Colon (tissue), 2 donors: ENCODE measurements around the gene CLEC4E.
"Not testable (repeated sequence)": the region's sequence is repeated elsewhere in the genome, so short reads cannot be mapped to it uniquely, and the experiment has no call there.

ENCODE experiments used
- FAIRE-seq: peaks from 2 replicates; lab custom pipeline; 2012; peaks lifted over from hg19 to GRCh38; lab: Jason Lieb, UNC
- donor health status: control.
- donor health status: control.

CLEC4E gene, protein sequence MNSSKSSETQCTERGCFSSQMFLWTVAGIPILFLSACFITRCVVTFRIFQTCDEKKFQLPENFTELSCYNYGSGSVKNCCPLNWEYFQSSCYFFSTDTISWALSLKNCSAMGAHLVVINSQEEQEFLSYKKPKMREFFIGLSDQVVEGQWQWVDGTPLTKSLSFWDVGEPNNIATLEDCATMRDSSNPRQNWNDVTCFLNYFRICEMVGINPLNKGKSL

DNA sequence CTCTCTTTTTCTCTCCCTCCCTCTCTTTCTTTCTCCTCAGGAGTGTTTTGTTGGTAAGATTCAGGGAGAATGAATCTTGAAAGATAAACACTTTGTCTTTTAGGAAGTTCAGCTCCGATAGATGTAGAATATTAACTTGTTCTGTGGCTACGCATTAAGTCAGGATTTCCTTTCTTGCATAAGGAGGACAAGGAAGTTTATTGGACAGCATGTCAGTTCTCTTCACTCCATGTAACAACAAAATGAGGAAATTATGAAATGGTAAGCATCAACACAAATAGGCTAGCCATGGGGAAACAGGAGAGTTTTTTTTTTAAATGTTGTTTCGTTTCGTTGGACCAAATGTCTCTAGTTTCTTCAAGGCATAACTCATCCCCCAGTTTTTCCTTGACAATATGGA lies at the start of gene CLEC4E:
Gene CLEC4E, minus strand, starts transcription at position 75 of the 400 bp plus-strand sequence. CDS start 108 bp downstream, outside the sequence.
- not testable (repeated sequence) for FAIRE-seq

DNA sequence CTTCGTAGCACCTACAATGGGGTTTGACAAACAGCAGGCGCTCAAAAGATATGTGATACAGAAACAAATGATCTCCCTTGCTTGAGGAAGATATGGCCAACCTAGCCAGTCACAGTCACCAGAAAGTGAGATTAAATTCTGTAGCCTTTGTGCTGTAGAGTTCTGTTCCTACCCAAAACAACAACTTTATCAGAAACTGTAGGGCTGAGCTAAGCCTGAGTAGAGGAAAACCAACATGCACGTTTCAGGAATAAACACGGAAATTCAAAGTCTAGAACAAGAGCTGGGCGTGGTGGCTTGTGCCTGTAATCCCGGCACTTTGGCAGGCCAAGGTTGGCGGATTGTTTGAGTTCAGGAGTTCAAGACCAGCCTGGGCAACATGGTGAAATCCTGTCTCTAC lies 49.0 kb upstream of the CLEC4E start:
- FAIRE-seq, result no peak

DNA sequence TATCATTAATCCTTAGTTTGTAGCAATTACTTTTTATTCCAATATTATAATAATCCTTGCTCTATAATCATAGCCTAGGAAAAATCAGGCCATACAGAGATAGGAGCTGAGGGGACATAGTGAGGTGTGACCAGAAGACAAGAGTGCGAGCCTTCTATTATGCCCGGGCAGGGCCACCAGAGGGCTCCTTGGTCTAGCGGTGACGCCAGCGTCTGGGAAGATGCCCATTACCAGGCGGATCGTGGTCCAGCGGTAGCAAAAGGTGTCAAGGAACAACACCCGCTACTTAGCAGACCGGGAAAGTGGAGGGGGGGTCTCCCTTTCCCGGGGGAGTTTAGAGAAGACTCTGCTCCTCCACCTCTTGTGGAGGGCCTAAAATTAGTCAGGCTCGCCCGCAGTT lies 43.8 kb upstream of the CLEC4E start:
- not testable (repeated sequence) for FAIRE-seq

DNA sequence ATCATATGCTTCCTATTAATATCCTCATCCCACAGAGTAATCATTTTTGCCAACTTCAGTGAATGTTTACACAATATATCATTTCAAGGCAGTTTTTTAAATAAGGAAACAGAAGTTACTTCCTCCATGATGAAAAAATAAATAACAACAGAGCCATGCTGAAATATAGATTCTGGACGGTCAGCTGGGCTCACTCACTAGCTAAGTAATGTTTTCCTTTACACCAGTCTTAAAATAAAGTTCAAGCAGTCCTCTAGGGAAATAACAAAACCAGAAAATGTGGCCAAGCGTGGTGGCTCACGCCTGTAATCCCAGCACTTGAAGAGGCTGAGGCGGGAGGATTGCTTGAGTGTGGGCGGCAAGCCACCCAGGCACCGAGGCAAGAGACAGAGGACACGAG lies 43.3 kb upstream of the CLEC4E start:
- FAIRE-seq, result no peak

DNA sequence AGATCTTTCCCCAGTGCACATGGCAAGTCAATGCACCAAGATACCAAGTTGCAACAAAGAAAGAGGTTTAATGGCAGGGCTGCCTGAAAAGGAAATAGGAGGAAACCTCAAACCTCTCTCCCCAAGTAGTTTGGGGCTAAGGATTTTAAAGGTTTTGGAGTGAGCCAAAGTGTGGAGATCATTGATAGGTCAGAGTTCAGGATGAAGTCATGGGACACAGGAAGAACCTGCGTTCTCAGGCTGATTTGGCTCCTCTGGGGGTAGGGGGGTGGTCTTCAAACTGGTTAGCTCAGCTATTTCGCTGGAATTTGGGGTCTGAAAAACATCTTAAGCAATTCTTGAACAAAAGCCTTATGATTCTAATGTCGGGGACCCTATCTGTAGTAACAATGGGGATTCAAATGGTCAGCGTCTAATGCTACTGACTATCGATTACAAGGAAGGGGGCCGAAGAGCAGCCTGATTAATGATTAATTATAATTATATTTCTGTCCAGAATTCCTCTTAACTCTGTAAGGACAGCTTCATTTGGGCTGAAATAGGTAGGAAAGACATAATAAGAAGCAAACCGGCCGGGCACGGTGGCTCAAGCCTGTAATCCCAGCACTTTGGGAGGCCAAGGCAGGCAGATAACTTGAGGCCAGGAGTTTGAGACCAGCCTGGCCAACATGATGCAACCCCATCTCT lies 40.5 kb upstream of the CLEC4E start:
- no peak for FAIRE-seq

DNA sequence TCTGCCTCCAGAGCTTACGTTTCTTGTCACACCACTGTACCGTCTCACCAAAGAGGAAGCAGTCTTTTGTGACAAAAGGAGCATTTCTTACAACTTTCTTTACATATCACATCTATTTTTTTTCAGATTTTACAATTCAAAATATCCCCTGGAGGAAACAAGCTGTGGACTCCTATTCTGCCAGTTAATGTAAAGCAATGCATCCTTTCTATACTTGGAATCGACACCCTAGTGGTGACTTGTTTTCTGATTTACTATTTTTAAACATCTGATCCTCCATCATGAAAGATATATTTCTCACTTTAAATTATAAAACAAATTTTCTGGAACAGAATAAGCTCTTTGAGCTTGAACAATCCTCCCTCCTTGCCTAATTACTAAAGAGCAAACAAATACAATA lies 37.2 kb upstream of the CLEC4E start:
- FAIRE-seq, result no peak

DNA sequence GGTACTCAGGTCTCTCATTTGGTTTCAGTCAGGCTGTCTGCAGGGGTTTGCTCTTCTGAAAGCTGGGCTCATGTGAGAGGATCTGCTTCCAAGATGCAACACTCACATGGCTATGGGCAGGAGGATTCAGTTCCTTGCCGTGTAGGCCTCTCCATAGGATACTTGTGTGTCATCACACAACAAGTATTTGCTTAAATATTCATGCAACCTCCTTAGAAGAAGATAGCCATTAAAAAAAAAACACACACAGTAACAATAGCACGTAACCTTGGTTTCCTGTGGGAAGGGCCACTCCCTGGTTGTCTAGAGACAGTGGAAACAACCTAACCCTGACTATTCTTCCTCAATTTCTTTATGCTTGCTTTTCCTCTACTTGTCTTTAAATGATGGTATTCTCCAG lies 31.8 kb upstream of the CLEC4E start:
- no peak for FAIRE-seq

DNA sequence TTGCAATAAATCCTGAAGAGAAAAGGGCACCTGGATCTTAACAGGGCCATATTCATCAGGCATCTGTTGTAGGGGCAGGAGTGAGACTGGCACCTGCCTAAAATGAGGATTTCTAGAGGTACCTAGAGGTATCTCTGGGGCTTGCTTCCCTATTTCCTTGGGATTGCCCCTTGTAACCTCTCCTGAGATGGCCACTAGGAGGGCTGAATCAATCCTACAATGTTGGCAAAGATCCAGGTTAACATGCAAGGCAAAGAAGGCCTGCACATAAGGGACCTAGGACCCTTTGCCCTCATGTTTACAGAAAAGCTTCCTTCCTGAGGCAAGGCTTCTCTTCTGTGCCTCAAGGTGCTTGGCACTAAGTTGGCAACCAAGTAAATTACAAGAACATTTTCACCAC lies 25.8 kb upstream of the CLEC4E start:
- FAIRE-seq, result no peak

DNA sequence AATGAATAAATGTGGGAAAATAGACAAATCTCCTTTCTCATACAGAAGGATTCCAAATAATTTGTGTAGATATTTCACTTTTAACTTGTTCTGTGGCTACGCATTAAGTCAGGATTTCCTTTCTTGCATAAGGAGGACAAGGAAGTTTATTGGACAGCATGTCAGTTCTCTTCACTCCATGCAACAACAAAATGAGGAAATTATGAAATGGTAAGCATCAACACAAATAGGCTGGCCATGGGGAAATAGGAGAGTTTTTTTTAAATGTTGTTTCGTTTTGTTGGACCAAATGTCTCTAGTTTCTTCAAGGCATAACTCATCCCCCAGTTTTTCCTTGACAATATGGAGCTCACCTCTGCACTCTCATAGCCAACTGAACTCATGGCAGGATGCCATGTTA lies 25.3 kb upstream of the CLEC4E start:
- not testable (repeated sequence) for FAIRE-seq

DNA sequence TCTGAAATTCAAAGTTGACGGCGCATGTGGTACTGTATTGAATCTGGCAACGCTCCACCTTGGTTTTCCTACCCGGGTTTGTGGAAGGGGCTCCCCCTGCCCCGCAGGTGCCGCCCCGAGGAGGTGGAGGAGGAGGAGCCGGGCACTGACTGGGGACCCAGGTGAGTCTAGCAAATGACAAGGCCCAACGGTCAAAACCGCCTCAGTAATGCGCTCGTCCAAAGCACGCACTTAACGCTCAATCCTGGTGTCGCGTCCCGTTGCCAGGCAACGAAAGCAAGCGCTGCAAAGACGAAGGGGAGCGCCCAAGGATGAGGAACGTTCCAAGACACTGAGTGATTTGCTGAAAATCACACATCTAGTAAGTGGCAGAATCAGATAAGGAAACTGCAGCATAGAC lies 24.0 kb upstream of the CLEC4E start:
- no peak for FAIRE-seq

DNA sequence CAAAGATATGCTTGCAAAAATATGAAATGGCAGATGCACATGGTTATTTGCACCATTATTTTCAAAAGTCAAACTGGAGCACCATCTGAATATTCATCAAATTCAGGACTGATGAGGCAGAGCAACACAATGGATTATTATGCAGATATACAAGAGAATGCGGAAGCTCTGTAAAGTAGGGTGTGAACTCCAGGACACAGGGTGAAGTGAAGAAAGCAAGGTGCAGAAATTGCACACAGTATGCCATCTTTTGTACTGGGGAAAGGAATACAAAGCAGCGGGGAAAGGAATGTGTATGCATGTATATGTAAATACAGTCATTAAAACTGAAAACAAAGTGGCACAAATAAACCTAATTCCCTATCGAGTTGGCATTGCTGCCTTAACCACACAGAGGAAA lies 22.7 kb upstream of the CLEC4E start:
- no peak for FAIRE-seq

DNA sequence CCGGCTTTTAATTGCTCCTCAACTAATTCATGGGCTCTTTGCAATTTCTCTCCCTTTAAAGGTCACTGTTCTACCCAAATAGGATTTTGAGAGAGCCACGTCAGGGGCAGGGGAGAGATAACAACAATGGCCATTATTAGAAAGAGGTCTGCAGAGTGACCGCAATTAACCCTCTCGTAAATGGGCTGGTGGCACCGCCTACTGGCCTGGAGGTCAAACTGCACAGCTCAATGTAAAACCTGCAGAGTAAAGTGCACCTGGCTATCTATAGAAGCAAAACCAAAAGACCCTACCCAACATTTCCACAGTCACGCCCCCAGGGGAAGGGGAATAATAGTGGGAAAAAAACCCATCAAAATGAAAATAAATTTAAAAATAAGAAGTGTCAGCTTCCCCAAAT lies 21.6 kb upstream of the CLEC4E start:
- FAIRE-seq, result no peak

DNA sequence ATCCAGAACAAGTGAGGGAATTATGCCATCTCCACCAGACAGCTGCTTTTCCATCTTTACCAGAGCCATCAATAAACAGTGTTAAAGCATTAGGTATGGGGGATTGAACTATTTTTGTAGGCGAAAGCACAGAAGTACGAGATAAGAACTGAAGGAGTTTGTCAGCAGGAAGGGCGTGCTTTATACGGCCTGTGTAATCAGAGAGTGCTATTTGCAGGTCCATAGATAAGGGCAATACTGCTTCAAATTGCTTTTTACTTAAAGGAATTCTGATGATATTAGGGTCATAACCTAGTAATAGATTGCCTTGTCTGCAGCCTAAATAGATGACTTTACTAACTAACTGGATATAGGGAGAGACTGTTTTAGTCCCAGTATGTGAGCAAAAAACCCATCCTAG lies 20.3 kb upstream of the CLEC4E start:
- FAIRE-seq, result no peak

DNA sequence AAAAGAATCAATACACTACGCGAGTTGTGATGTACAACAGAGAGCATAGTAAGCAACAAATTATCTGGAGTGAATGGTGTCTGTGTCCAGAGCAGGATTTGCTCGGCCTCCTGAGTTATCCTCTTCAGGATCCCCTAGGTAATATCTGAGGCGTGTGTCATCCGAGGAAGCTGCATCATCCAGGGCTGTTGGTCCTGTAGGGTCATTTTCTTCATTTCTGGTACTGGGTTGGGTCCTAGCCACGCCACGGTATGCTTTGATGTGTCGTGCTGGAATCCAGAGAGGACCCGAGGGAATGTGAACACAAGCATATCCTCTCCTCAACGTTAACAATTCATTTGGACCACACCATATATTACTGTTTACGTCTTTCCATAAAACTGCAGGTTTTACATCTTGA lies 19.0 kb upstream of the CLEC4E start:
- no peak for FAIRE-seq

DNA sequence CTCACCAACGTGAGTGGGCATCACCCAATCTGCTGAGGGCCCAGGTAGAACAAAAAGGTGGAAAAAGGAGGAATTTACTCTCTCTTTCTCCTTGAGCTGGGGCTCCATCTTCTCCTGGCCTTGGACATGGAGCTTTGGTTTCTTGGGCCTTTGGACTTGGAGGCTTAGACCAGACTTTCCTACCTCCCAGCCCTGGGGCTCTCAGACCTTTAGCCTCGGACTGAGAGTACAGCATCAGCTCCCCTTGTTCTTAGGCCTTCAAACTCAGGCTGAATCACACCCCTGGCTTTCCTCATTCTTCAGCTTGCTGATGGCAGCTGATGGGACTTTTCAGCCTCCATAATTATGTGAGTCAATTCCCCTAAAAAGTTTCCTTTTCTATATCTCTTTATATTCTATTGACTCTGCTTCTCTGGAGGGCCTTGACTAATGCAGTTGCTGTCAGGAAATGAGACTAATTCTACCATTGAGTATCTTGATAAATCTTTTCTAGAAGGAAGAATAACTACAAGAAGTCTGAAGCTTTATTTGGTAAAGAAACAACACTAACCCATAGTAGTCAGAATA lies 15.9 kb upstream of the CLEC4E start:
- no peak for FAIRE-seq

DNA sequence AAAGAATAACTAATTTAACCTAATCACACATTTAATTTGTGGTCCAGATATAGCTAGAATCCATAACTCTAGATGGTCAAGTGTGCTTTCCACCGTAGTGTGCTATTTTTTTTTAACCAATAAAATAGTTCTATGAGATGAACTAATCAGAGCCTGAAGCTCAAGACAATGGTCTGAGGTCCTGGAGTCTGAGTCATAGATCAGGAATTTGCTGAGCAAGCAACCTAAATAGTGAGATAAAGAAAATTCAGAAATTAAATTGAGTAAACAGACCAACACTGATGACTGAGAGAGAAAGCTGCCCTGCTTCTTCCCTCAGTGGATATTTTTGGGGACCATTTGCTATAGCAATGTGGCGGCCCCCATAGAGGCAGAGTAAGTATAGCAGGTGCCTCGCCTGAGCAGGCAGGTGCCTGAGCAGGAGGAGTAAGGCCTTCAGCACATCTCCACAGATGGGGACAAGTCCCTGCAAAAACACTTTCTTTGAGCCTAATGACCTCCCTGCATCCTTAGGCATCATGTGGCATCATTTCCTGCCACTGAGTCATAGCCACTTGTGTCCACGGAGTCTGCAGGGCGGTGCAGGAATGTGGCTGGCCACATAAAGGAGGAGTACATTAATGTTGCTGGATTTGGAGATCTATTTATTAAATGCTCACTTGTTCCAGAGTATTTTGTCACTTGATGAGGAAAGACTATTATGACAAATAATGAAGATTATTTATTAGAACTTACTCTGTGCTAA lies 13.9 kb upstream of the CLEC4E start:
- no peak for FAIRE-seq

DNA sequence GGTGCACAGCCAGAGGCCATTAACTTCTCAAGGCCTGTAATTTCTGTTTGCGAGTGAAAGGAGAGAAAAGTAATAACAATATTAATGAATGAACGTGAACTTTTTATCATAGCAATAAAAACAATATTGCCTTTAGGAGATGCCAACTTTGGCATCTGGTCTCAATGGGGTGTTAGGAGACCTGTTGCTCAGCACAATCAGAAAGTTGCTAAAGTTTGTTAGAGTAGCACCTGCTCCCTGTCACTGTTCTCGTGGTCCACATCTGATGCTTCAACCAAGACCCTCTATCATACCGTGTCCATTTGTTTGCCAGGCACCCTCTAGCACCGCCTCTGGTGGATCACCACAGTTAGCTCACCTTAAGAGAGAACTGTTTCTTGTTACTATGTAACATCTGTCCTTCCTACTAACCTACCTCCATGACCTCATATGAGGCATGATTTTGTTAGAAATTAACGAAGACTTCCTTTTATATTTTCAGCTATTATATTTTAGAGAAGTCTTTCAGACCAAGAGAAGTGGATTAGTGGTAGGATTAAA lies 12.5 kb upstream of the CLEC4E start:
- no peak for FAIRE-seq

DNA sequence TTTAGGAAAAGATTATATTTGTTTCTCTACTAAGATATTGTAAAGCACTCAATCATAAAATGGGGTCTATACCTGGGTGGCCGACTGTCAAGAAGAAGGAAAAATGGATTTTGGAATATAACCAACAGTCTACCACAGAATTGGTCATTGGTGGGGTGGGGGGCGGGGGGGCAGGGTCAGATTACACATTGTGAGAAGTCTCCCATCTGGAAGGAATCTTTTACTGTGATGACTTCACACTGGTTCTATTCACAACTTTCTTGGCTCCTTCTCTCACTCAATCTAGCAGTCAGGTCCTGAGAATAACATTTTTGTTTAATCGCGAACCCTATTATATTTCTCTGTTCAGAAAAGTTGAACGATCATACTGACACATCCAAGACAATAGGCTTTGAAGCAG lies 8.7 kb upstream of the CLEC4E start:
- no peak for FAIRE-seq

DNA sequence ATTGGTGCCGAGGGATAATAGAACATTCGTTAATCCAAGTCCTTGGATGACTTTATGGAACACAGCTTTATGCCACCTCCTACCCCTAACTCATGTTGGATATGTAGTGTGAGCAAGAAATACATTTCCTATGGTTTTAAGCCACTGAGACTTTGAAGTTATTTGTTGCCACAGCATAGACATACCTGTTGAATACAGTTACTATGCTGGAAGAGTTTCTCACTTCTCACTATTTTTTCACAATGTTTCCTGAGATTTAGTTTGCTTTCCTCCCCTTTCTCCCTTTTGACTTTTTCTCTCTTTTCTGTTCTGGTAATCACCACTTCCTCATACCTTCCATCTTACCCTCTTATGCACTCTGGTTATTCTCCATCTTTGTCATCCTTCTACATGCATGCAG lies 7.5 kb upstream of the CLEC4E start:
- FAIRE-seq, result no peak

DNA sequence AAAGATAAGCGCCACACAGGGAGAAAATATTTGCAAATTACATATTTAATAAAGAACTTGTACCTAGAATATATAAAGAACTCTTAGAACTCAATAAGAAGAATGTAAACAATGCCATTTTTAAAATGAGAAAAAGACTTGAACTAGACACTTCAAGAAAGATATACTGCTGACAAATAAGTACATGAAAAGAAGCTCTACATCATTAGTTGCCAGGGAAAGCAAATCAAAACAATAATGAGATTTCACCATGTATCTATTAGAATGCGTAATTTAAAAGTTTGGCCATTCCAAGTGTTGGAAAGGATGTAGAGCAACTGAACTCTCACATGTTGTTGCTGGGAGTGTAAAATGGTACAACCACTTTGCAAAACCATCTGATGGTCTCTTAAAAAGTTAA lies 6.9 kb upstream of the CLEC4E start:
- no peak for FAIRE-seq

DNA sequence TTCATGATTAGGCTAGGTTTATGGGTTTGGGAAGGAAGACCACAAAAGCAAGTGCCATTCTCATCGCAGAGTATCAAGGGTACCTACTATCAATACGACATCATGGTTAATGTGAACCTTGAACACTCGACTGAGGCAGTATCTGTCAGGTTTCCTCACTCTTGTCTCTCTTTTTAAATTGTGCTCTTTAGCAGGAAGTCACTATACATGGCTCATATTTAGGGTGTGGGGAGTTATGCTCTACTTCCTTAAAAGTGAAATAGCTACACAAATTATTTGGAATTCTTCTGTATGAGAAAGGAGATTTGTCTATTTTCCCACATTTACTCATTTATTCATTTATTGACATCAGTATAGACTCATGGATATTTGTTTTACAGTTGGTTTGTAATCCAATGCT lies 5.9 kb upstream of the CLEC4E start:
- FAIRE-seq, result no peak

DNA sequence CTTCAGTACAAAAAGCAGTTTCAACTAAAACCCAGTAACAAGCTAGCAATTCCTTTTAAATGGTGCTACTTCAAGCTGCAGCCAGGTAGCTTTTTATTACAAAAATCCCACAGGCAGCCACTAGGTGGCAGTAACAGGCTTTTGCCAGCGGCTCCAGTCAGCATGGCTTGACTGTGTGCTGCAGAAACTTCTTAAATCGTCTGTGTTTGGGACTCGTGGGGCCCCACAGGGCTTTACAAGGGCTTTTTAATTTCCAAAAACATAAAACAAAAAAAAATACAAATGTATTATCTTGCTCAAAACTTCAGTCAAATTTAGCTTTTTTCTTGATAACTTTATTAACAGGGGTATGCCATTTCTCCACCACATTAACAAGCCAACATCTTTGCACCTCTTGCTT lies 3.6 kb upstream of the CLEC4E start:
- no peak for FAIRE-seq

DNA sequence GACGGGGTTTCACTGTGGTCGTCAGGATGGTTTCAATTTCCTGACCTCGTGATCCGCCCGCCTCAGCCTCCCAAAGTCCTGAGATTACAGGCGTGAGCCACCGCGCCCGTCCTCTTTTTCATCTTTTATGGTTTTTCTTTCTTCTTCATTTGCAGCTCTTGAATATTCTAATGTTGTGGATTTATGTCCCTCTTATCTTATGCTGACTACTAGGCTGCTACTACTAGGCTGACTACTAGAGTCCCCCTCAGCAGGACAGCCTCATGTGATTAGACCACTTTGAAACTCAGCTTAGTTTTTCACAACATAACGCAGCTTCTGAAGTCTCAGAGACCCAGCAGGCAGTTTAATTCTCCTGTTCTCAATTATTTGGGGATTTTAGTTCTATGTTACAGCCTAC lies 857 bp upstream of the CLEC4E start:
- no peak for FAIRE-seq
